ENCODE data around the gene SLC35G1. TPM values are rescaled to one million over a fixed set of nuclear protein-coding genes. Genes with fewer than 3 reads are reported as not detected.

Gene SLC35G1
- total RNA-seq, 1 donor from 2014 or later: 2.7 TPM

DNA sequence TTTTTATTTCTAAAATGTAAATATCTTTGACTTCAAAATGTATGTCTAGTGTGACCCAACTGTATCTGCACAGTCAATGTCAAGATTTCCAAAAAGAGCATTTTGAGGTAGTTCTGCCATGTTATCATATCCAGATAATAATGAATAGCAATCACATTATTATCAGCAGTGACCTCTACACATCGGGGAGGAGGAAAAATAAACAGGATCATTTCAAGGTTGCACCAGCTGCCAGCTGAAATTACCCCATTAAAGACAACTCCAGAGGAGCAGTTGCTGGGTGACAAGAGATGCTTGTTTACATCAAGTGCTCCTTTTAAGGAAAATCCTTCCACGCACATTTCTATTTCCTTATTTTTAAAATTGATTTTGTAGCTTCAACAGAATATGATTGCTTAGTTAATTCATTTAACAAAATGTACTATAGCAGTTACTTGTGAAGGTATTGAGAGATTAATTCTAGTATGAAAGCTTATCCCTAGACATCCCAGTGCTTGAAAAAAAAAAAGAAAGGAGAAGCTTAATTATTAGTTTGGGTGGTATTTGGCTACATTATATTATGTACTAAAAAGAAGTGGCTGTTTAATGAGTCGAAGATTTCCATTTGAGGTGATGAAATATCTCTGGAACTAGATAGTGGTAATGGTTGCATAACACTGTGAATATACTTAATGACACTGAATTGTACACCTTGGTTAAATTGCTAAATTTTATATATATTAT lies 19.3 kb upstream of the SLC35G1 start:
- no peak for ATAC-seq
- DNase-seq: no peak
- intact Hi-C loops (cut with micrococcal nuclease): no loop called here

DNA sequence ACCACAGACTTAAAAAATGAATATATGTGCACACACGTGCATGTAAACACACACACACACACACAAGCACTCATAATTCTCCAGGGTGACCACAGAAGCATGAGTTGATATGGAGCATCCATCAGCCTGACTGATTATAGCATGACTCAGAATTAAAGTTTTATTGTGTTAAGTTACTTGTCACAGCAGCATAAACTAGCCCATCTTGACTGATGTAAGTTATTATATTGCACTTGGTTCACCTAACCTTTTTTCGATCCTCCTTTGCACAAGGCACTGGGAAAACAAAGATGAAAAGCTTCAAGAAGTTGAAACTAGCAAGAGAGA lies 18.8 kb upstream of the SLC35G1 start:
- ATAC-seq (no peak), DNase-seq (no peak)
- intact Hi-C loops (cut with micrococcal nuclease): no loop called here

DNA sequence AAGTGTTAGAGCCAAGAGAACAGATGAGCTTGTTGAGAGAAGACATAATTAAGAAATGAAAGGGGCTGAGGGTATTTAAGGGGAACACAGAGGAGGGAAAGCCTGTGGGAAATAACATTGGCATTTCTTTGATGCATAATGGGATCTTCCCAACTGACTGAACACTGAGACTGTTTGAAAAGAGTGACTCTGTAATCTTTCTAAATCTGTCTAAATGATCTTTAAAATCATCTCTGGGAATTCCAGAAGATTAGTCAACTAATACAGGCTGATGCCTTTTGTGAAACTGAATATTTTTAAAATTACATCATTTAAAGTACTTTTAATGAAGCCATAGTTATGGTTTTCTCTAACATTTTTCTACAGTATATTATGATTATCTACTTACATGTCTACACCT lies 17.4 kb upstream of the SLC35G1 start:
- intact Hi-C loops (cut with micrococcal nuclease): no loop called here
- DNase-seq: no peak

DNA sequence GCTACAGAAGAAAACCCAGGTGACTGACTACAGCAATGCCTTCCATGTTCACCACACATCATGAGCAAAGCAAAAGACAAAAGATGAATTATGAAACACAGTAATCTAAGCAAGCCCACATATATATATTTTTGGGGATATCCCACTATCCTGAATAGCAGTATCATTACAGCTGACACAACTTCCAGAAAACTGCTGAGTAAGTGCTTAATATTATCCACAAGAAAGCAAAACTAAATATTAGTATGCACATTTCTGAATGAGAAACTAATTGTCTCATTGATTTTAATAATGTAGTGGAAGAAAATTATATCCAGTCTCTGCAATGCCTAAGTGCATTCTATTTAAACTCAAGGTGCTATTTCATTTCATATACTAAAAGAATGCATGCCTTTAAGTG lies 14.5 kb upstream of the SLC35G1 start:
- intact Hi-C loops (cut with micrococcal nuclease): no loop called here
- DNase-seq: no peak
- no peak for ATAC-seq

More for the DNA sequence above, 17.4 kb upstream of the SLC35G1 start:
- no peak for ATAC-seq

DNA sequence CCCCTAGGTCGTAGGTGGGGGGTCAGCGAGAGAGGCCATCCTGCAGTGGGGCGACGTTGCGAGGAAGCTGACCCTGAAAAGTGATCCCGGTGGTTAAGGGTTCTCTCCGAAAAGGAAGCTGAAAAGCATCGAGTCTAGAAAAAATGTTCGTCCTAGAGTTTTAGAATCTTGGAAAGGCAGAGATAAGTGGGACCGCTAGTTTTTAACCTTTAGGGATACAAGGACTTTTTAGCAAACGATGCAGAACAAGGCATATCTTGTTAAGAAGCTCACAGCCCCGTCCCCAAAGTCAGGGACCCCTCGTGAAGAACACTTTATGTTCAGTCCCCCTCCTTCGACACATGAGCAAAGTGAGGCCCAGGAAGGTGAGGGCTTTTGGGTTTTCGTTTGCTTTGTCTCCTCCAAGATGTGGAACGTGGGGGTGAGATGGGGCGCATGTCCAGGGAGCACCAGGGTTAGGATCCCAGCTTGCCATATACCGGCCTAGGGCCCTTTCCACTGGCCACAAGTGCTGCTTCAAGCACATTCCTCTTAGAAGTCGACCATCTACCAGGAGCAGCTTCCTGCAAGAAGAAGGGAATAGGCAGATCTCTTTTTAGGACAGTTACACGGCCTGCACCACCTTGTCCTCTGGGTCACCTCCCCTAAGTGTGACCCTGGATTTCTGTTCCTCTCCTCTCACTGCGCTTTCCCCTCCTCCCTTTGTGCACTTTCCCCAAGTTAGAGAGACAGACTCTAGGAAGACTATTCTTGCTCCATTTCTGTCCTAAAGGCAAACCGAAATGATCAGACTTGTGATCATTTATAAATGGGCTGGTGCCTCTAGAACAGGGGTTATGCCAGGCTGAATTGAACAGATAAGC lies 969 bp downstream of the SLC35G1 start:
- no peak for ATAC-seq
- DNase-seq: no peak
- intact Hi-C loops (cut with micrococcal nuclease): no loop called here

DNA sequence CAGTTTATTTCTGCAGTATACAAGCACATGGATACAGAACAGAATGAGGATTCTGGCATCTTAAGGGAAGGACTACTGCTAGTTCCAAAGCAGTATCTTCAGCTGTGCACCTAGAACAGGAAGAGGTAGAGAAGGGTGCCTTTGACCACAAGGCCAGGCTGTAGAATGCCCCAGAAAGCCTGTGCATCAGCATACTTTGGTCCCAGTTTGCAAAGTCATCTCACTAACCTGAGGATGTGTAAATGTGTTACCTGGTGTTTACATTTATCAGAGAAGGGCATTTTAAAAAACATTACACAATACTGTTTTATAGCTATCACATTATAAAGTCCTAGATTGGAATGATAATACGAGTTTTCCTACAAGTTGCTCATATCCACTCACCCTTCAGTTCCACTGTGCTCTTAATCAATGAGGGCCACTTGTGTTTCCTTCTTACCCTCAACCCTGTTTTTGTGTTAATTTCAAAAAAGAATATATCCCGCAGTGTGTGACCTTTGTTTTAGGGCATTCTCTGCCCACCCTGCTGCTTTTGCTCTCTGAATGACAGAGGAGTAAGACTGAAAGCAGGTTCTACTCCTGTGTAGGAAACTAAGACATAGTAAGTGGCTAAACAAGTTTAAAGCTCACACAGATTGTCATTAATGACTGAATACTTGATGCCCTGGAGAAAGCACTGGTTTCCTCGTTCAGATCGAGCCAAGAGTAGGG lies 3.4 kb downstream of the SLC35G1 start:
- no peak for DNase-seq
- no peak for ATAC-seq
- intact Hi-C loops (cut with micrococcal nuclease): no loop called here

DNA sequence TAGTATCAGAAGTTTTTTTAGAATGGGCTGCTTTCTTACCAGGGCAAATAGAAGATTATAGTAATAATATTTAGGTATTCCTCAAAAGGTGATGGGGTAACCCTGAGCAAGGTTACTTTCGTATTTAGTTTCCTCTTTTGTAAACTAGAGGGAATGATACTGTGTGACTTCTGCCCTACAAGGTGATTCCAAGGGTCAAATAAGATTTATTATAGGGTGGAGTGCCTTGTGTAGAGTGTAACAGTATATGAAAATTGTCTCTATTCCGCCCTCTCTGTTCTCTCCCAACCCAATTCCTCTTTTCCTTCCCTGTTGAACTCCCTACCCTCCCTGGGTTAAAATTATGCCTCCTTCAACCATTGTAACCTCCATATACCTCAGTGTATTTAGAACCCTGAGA lies 5.3 kb downstream of the SLC35G1 start:
- DNase-seq: no peak
- intact Hi-C loops (cut with micrococcal nuclease): no loop called here
- ATAC-seq: no peak

DNA sequence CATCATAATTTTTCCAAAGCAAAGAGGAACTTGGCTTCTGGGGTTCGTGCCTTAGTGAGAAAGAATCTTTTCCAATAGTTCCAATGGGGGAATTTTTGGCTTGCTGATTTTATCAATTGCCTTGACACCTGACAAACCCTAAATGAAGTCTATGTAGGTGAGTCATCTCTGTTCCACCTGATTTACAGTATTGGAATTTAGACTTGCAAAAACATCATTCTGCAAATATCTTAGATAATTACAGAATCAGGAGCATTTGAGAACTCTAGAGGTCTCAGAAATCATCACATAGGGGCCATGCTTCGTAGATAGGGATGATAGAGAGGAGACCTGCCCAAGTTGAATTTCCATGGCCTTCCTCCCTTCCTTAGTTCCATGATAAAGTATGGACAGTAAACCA lies 9.3 kb downstream of the SLC35G1 start:
- no peak for ATAC-seq
- DNase-seq: no peak
- intact Hi-C loops (cut with micrococcal nuclease): no loop called here

DNA sequence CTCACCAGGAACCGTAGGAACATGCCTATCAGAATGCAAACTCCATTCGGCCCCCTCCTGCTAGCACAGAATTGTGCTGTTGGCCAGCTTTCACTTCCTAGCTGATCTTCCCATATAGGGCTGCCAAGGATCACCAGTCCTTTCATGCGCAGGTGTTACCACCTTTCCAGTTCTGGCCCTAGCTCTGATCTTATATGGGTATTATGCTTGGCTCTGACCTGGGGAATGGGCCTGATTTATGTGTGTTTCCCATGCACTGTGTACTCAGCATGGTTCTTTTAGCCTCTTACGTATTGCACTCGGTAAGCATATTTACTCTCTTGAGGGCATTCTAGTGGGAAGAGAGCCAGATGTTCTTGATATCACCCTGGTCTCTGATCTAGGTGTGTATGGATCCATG lies 11.1 kb downstream of the SLC35G1 start:
- intact Hi-C loops (cut with micrococcal nuclease): no loop called here
- DNase-seq (no peak), ATAC-seq (no peak)

DNA sequence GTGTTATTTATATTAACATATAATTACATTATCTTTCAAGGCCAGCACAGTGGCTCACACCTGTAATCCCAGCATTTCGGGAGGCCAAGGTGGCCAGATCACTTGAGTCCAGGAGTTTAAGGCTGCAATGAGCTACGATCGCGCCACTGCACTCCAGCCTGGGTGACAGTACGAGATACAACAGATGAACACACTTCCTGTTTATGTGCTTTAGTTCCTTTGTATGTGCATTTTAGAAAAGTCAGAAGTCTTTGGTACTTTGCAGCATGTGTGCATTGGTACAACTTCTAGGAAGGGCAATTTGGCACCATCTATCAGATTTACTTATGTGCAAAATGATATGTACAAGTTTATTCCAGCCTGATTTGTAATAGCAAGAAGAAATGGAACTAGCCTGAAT lies 13.3 kb downstream of the SLC35G1 start:
- DNase-seq (no peak), ATAC-seq (no peak)
- intact Hi-C loops (cut with micrococcal nuclease): no loop called here

DNA sequence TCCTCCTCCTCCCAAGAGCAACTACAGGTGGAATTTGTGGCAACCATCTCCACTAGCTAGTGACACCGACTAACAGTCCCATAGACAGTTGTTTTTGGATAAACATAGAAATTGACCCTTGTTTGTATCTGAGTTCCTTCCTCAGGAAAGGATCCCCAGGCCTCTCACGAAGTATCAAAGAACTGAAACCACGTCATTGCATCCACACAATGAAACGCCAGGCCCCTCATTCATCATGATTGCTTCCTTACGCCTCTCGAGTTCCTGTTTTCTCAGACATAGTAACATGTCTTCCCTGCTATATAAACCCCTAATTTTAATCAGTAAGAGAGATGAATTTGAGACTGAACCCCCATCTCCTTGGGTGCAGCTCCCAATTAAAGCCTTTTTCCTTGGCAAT lies 18.1 kb downstream of the SLC35G1 start:
- ATAC-seq (no peak), DNase-seq (no peak)
- intact Hi-C loops (cut with micrococcal nuclease): loop anchor here (10.0 kb wide), 1 partner anchor 323 kb away; no protein-coding TSS in a partner anchor

DNA sequence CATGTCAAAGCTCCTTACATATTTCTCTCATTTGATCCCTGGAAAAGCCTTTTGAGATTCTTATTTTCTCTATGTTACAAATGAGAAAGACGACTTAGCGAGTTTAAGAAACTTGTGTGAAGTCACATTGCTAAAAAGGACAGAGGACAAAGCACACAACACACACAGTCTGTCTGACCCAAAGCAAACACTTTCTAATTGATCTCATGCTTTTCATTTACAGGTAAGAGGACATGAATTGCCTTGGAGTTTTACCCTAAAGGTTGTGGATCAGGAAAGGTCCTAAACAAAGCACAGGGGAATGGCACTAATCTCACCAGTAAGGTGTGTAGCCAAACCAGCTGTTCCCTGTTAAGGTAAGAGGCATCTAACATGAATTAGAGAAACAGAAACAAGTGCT lies 18.7 kb downstream of the SLC35G1 start:
- ATAC-seq: no peak
- intact Hi-C loops (cut with micrococcal nuclease): loop anchor here (10.0 kb wide), 1 partner anchor 322 kb away; no protein-coding TSS in a partner anchor
- no peak for DNase-seq

DNA sequence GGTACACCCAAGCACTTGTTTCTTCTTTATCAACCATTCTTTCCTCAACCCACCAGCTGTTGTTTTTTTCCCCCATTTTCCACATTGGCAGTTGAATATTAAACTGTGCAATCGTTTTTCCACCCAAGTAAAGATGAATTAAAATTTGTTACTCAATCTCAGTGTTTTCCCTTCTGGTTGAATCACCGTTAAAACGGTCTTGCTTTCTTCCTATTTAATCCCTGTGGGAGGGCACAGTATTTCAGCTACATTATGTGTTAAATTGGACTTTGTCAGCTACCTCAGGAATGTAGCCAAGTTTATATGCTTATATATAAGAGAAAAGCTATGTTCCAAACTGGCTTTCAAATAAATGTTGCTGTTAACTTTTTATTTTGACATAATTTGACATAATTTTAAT lies 19.9 kb downstream of the SLC35G1 start:
- DNase-seq: no peak
- no peak for ATAC-seq
- intact Hi-C loops (cut with micrococcal nuclease): loop anchor here (10.0 kb wide), 1 partner anchor 321 kb away; no protein-coding TSS in a partner anchor

DNA sequence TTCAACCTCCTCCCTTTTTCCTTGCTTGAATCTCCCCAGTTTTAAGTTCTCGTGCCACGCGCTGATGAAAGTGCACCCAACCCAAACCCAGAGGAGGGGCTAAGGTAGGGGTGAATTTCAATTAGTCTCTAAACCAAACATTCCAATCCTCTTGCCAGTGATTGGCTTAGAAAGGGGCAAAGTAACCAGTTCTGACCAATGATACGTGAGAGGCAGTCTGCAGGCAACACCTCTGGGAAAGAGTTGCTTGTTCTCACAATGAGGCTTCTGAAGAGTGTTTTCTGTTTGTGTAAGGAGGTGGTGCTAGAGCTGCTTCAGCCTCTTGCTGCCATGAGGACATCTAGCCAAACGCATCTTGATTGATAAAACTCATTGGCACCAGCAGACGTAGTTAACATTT lies 21.8 kb downstream of the SLC35G1 start:
- intact Hi-C loops (cut with micrococcal nuclease): loop anchor here (10.0 kb wide), 1 partner anchor 319 kb away; no protein-coding TSS in a partner anchor
- ATAC-seq (no peak), DNase-seq (no peak)

DNA sequence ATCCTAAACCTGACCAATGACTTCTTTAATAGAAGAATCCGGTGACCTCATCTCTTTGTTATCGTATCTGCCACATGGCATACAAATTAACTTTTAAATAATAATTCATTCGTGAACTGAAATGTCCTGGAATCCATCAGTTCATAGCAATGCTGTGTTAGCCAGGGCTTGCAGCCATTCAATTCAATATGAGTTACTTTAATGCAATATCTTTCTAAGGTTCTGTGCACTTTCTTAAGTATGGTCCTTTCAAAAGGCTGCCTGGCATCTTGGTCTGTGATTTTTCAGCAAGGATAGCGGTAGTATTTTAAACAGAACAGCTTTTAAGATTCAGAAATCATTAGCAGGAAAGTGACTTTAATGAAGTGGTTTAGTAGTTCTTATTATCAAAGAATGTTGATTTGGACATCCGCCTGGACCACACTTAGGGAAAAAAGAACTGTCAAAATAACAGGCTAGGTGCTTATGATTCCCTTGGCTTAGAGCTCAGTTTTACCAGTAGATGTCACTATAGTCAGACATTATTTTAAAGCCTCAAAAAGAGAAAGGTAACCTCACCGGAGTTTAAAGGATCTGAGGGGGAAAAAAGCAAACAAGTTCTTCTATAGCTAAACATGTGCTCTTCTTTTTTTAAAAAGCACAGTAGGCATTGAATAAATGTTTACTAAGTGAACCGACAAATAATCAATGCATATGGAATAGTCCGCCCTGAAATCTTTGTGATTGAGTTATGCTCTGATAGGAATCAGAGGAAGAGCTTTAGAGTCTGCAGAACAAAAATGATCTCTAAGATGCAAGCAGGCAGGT lies 22.7 kb downstream of the SLC35G1 start:
- intact Hi-C loops (cut with micrococcal nuclease): loop anchor here (2.0 to 10.0 kb wide), 2 partner anchors 318 to 404 kb away; no protein-coding TSS in a partner anchor
- no peak for DNase-seq
- peak; percentile 76 for ATAC-seq

DNA sequence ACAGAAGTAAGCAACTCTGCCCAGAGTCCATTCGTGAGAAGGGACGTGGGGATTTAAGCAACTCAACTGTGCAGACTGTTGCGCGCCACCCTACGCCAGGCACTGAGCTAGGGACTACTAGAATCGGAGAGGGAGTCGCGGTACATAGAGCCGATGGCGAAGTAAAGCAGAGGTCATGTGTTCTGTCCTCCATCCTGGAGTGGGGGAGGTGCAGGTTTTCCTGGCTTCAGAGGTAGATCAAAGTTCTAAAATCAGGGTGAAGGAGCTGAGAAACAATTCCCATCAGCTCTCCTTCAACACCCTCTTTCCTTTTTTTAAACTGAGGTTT lies 23.2 kb downstream of the SLC35G1 start:
- intact Hi-C loops (cut with micrococcal nuclease): loop anchor here (2.0 to 10.0 kb wide), 2 partner anchors 318 to 404 kb away; no protein-coding TSS in a partner anchor
- peak; percentile 38 for ATAC-seq
- no peak for DNase-seq

DNA sequence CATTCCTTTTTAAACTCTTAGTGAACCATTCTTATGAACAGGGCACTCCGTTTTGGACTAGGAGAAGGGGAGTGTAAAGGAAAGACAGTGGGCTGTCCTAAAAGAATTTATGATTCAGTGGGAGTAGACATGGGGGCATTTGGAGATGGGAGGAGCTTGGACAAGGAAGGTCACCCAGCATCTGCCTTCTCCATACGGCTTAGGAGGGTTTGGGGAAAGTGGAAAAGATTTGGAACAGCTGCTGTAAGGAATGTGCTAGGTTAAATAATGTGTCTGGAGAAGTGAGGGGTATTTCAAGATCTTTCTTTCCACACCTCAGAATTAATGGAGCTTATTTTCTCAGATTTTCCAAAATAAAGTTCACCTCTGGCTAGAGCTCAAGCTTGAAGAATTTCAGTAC lies 24.0 kb downstream of the SLC35G1 start:
- ATAC-seq: no peak
- DNase-seq: no peak
- intact Hi-C loops (cut with micrococcal nuclease): loop anchor here (2.0 to 10.0 kb wide), 2 partner anchors 317 to 403 kb away; no protein-coding TSS in a partner anchor

DNA sequence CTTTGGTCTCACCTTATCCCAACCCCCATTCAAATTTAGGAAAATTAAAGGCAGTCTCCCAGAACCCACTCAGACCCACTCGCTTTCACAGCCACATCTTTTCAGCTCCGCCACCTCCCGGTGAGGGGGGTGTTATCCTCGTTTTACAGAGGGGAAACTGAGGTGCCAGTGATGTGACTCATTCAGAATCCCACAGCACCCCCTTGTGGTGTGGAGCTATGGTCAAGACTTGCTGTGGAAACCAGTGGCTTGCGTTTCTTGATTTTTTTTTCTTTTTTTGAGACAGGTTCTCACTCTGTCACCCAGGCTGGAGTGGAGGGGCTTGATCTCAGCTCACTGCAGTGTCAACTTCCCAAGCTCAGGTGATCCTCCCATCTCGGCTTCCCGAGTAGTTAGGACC lies 27.6 kb downstream of the SLC35G1 start:
- no peak for ATAC-seq
- DNase-seq: no peak
- intact Hi-C loops (cut with micrococcal nuclease): no loop called here

DNA sequence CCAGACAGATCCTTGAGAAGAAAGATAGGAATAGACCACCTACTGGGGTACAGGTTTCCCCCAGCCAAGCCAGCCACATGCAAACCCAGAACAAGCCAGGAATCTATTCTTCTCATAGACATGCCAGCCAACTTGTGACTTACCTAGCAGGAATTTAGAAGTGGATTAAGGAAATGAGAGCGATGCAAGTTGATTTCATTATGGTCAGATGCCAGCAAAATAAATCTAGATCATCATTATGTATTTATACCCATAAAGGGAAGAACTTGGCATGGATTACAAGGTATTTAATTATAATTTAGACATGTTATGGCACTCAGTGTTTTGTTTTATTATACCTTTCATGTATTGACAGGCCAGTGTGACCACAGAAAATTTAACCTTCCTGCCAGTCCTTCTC lies 32.8 kb downstream of the SLC35G1 start:
- no peak for DNase-seq
- intact Hi-C loops (cut with micrococcal nuclease): no loop called here
- ATAC-seq: no peak
